ENCODE measurements around the gene IGFBP2. TPM values are rescaled to one million over a fixed set of nuclear protein-coding genes. Genes with fewer than 3 reads are reported as not detected.
A peak's percentile ranks its signal among the peaks of the same experiment; 100 is the strongest.

IGFBP2 gene
- total and polyA plus RNA-seq, 2 experiments from 2014 or later = 177 to 364 TPM

- Histone ChIP-seq H2AFZ (no peak overlapping the region), H3K27me3 (ENCODE audit: insufficient read depth) (peaks cover 24% of the 10 kb centered on the region), H3K27ac (ENCODE audit: low read depth) (no peak overlapping the region), H3K9me2 (ENCODE audit: insufficient read depth) (no peaks in the 10 kb centered on the region), H3K36me3 (ENCODE audit: insufficient read depth) (no peaks in the 10 kb centered on the region), H4K20me1 (replicated peaks; ENCODE audit: insufficient read depth) (no peaks in the 10 kb centered on the region), H3K4me2 (no peak overlapping the region), H3K4me3 (no peak overlapping the region), H3K79me2 (replicated peaks; ENCODE audit: insufficient read depth) (no peaks in the 10 kb centered on the region), H3F3A (replicated peaks; ENCODE audit: low read depth) (no peaks in the 10 kb centered on the region), H3K4me1 (ENCODE audit: insufficient read depth) (peaks cover 8% of the 10 kb centered on the region)
- TF ChIP-seq CTCF (conservative IDR thresholded peaks at IDR 0.05; ENCODE audit: low read depth in 2 of 2) (peak; percentile 71 to 95), EZH2phosphoT487 (IDR thresholded peaks at IDR 0.05; ENCODE audit: unreplicated experiment) (no peak)
- Mint-ChIP-seq H3K9me3 (no peaks in the 10 kb centered on the region), H3K36me3 (ENCODE audit: low read depth) (no peaks in the 10 kb centered on the region), H3K27ac (no peak overlapping the region), H3K4me1 (peaks cover 14% of the 10 kb centered on the region), H3K27me3 (ENCODE audit: insufficient read depth, low read depth, poor library complexity) (peaks cover 19% of the 10 kb centered on the region), H3K4me3 (no peak overlapping the region)
- ATAC-seq = peak; percentile 17
- DNase-seq (ENCODE audit: low spot score) = peak; percentile 89
Observed at GRCh38 chr2:216698895-216699294, 65.7 kb downstream of the IGFBP2 start.

GRCh38 chr2:216700088-216700567, 66.9 kb downstream of the IGFBP2 start:
- Histone ChIP-seq H2AFZ (no peak overlapping the region), H3K4me3 (no peak overlapping the region), H4K20me1 (replicated peaks; ENCODE audit: insufficient read depth) (no peaks in the 10 kb centered on the region), H3K79me2 (replicated peaks; ENCODE audit: insufficient read depth) (no peaks in the 10 kb centered on the region), H3F3A (replicated peaks; ENCODE audit: low read depth) (no peaks in the 10 kb centered on the region), H3K27me3 (ENCODE audit: insufficient read depth) (peaks cover 11% of the 10 kb centered on the region), H3K36me3 (ENCODE audit: insufficient read depth) (no peaks in the 10 kb centered on the region), H3K9me2 (ENCODE audit: insufficient read depth) (no peaks in the 10 kb centered on the region), H3K27ac (ENCODE audit: low read depth) (no peak overlapping the region), H3K4me2 (no peak overlapping the region), H3K4me1 (ENCODE audit: insufficient read depth) (peaks cover 8% of the 10 kb centered on the region)
- H3K27ac Mint-ChIP-seq = no peak overlapping the region
- peaks cover 14% of the 10 kb centered on the region for H3K4me1 Mint-ChIP-seq
- peaks cover 9% of the 10 kb centered on the region for H3K27me3 Mint-ChIP-seq (ENCODE audit: insufficient read depth, low read depth, poor library complexity)
- H3K4me3 Mint-ChIP-seq = no peak overlapping the region
- DNase-seq (ENCODE audit: low spot score) = no peak
- H3K36me3 Mint-ChIP-seq (ENCODE audit: low read depth) = no peaks in the 10 kb centered on the region
- no peaks in the 10 kb centered on the region for H3K9me3 Mint-ChIP-seq
- TF ChIP-seq STAT1 (IDR thresholded peaks at IDR 0.05; ENCODE audit: unreplicated experiment) (no peak), ZNF114 (CRISPR knock-in tag; IDR thresholded peaks at IDR 0.05) (no peak), CTCF (conservative IDR thresholded peaks at IDR 0.05; ENCODE audit: low read depth in 2 of 2) (no peak), POLR2AphosphoS5 (IDR thresholded peaks at IDR 0.05; ENCODE audit: low read depth) (no peak), JUNB (IDR thresholded peaks at IDR 0.05; ENCODE audit: unreplicated experiment) (no peak), ETS1 (IDR thresholded peaks at IDR 0.05) (no peak), CREB1 (CRISPR knock-in tag; IDR thresholded peaks at IDR 0.05; ENCODE audit: low read depth) (no peak), ZNF331 (CRISPR knock-in tag; IDR thresholded peaks at IDR 0.05; ENCODE audit: low read depth) (no peak), EZH2 (IDR thresholded peaks at IDR 0.05; ENCODE audit: low read depth, unreplicated experiment) (no peak)
- no peak for ATAC-seq
